Activated T-cell treated with anti-CD3 and anti-CD28 coated beads, Interleukin-2, amount 50 U/mL, for 4 hours (primary cell): ENCODE data around the gene C1RL. TPM values are rescaled to one million over a fixed set of nuclear protein-coding genes. Genes with fewer than 3 reads are reported as not detected.

Source experiments
- ATAC-seq, 2 donors: fragments of 200-7000 bp; cut with Tn5 transposase; one replicate each; pipeline ENCODE4 v1.10.0; 2021
- DNase-seq: peaks from one replicate; pipeline ENCODE4 v3.0.0-alpha.2; 2020
- H3K27me3 Mint-ChIP-seq: one replicate; pipeline ENCODE4 v1.8.0; 2021; ENCODE audit warnings: low read depth, mixed read lengths
- H3K36me3 Mint-ChIP-seq: one replicate; pipeline ENCODE4 v1.8.0; 2022; ENCODE audit warnings: mixed read lengths; ENCODE audit not compliant: insufficient read depth
- H3K4me1 Mint-ChIP-seq: one replicate; pipeline ENCODE4 v1.8.0; 2021; ENCODE audit warnings: low read depth, mixed read lengths
- H3K4me3 Mint-ChIP-seq: one replicate; pipeline ENCODE4 v1.8.0; 2021; ENCODE audit warnings: mild to moderate bottlenecking, moderate library complexity, mixed read lengths
- H3K9me3 Mint-ChIP-seq: one replicate; pipeline ENCODE4 v1.8.0; 2021; ENCODE audit warnings: mixed read lengths
- total RNA-seq, 3 donors: library from RNA; stranded (reverse); gene quantifications; one replicate each; pipeline ENCODE4 v1.2.1, GENCODE V29; 2021

C1RL gene
- total RNA-seq, 3 donors from 2014 or later, result 3.7 to 7.0 (median 6.0) TPM

- H3K9me3 Mint-ChIP-seq, result no peaks in the 10 kb centered on the region
- H3K27me3 Mint-ChIP-seq, result no peaks in the 10 kb centered on the region
- DNase-seq (no peak), ATAC-seq (no peak)
- H3K36me3 Mint-ChIP-seq, result peaks cover 24% of the 10 kb centered on the region
- H3K4me3 Mint-ChIP-seq, result no peak overlapping the region
- no peaks in the 10 kb centered on the region for H3K4me1 Mint-ChIP-seq
Observed at GRCh38 chr12:7144414-7145120, 35.6 kb upstream of the C1RL start.

GRCh38 chr12:7143564-7143963, 34.5 kb upstream of the C1RL start:
- no peak for DNase-seq
- peaks cover 24% of the 10 kb centered on the region for H3K36me3 Mint-ChIP-seq

GRCh38 chr12:7142809-7143465, 33.9 kb upstream of the C1RL start:
- Mint-ChIP-seq H3K4me1 (no peaks in the 10 kb centered on the region), H3K27me3 (no peaks in the 10 kb centered on the region), H3K4me3 (no peak overlapping the region), H3K36me3 (peaks cover 24% of the 10 kb centered on the region), H3K9me3 (no peaks in the 10 kb centered on the region)
- ATAC-seq (no peak), DNase-seq (no peak)

More at GRCh38 chr12:7143564-7143963, 34.5 kb upstream of the C1RL start:
- Mint-ChIP-seq H3K27me3 (no peaks in the 10 kb centered on the region), H3K9me3 (no peaks in the 10 kb centered on the region), H3K4me3 (no peak overlapping the region), H3K4me1 (no peaks in the 10 kb centered on the region)
- ATAC-seq, result no peak

GRCh38 chr12:7142056-7142644, 33.1 kb upstream of the C1RL start:
- Mint-ChIP-seq H3K4me3 (no peak overlapping the region), H3K27me3 (no peaks in the 10 kb centered on the region), H3K36me3 (peaks cover 25% of the 10 kb centered on the region), H3K9me3 (no peaks in the 10 kb centered on the region), H3K4me1 (no peaks in the 10 kb centered on the region)
- DNase-seq (peak; percentile 51), ATAC-seq (peak; percentile 86 to 92)

GRCh38 chr12:7141351-7142005, 32.5 kb upstream of the C1RL start:
- Mint-ChIP-seq H3K9me3 (no peaks in the 10 kb centered on the region), H3K27me3 (no peaks in the 10 kb centered on the region), H3K4me1 (no peaks in the 10 kb centered on the region), H3K4me3 (no peak overlapping the region), H3K36me3 (peaks cover 24% of the 10 kb centered on the region)
- no peak for DNase-seq
- no peak for ATAC-seq

- Mint-ChIP-seq H3K9me3 (no peaks in the 10 kb centered on the region), H3K36me3 (peaks cover 26% of the 10 kb centered on the region), H3K4me3 (no peak overlapping the region), H3K27me3 (no peaks in the 10 kb centered on the region), H3K4me1 (no peaks in the 10 kb centered on the region)
- no peak for DNase-seq
- no peak for ATAC-seq
Observed at GRCh38 chr12:7139200-7139599, 30.2 kb upstream of the C1RL start.

GRCh38 chr12:7137908-7138307, 28.9 kb upstream of the C1RL start:
- no peak for DNase-seq
- Mint-ChIP-seq H3K4me3 (no peak overlapping the region), H3K9me3 (no peaks in the 10 kb centered on the region), H3K4me1 (no peaks in the 10 kb centered on the region), H3K36me3 (peaks cover 26% of the 10 kb centered on the region), H3K27me3 (no peaks in the 10 kb centered on the region)
- no peak for ATAC-seq

- Mint-ChIP-seq H3K4me1 (peaks cover 12% of the 10 kb centered on the region), H3K9me3 (no peaks in the 10 kb centered on the region), H3K27me3 (no peaks in the 10 kb centered on the region), H3K4me3 (no peak overlapping the region), H3K36me3 (peaks cover 22% of the 10 kb centered on the region)
- no peak for ATAC-seq
- no peak for DNase-seq
Observed at GRCh38 chr12:7136676-7137075, 27.7 kb upstream of the C1RL start.

- ATAC-seq (no peak), DNase-seq (no peak)
- peaks cover 19% of the 10 kb centered on the region for H3K36me3 Mint-ChIP-seq
- H3K4me1 Mint-ChIP-seq, result peaks cover 18% of the 10 kb centered on the region
- no peak overlapping the region for H3K4me3 Mint-ChIP-seq
- H3K9me3 Mint-ChIP-seq, result no peaks in the 10 kb centered on the region
- no peaks in the 10 kb centered on the region for H3K27me3 Mint-ChIP-seq
Observed at GRCh38 chr12:7136071-7136470, 27.1 kb upstream of the C1RL start.

- no peak for ATAC-seq
- H3K4me3 Mint-ChIP-seq, result no peak overlapping the region
- peaks cover 24% of the 10 kb centered on the region for H3K4me1 Mint-ChIP-seq
- no peaks in the 10 kb centered on the region for H3K27me3 Mint-ChIP-seq
- H3K9me3 Mint-ChIP-seq, result no peaks in the 10 kb centered on the region
- peaks cover 19% of the 10 kb centered on the region for H3K36me3 Mint-ChIP-seq
- DNase-seq, result no peak
Observed at GRCh38 chr12:7134396-7135166, 25.6 kb upstream of the C1RL start.

GRCh38 chr12:7131502-7131866, 22.5 kb upstream of the C1RL start:
- ATAC-seq (no peak), DNase-seq (no peak)
- Mint-ChIP-seq H3K36me3 (peaks cover 7% of the 10 kb centered on the region), H3K4me1 (peaks cover 30% of the 10 kb centered on the region), H3K9me3 (no peaks in the 10 kb centered on the region), H3K4me3 (peak overlapping the region; percentile 91), H3K27me3 (no peaks in the 10 kb centered on the region)

GRCh38 chr12:7130701-7131501, 21.9 kb upstream of the C1RL start:
- ATAC-seq, result peak; percentile 31 to 41
- Mint-ChIP-seq H3K27me3 (no peaks in the 10 kb centered on the region), H3K4me1 (peaks cover 30% of the 10 kb centered on the region), H3K36me3 (peaks cover 5% of the 10 kb centered on the region), H3K4me3 (peak overlapping the region; percentile 91), H3K9me3 (no peaks in the 10 kb centered on the region)
- peak; percentile 30 for DNase-seq

GRCh38 chr12:7129872-7130691, 21.1 kb upstream of the C1RL start, which contains the start of gene CLSTN3:
TSS of gene CLSTN3 (plus strand) at chr12:7130371. CDS start at chr12:7130649, 278 bp downstream.
- DNase-seq (peak; percentile 83), ATAC-seq (peak; percentile 87 to 90)
- H3K4me3 Mint-ChIP-seq, result peak within 1 kb of the TSS; percentile 91
- no peaks in the 10 kb centered on the region for H3K36me3 Mint-ChIP-seq
- H3K27me3 Mint-ChIP-seq, result no peaks in the 10 kb centered on the region
- no peaks in the 10 kb centered on the region for H3K9me3 Mint-ChIP-seq
- peaks cover 30% of the 10 kb centered on the region for H3K4me1 Mint-ChIP-seq
